GM21526 (cell line): ENCODE results near the gene MEIOC.
"Not testable (repeated sequence)": the region's sequence is repeated elsewhere in the genome, so short reads cannot be mapped to it uniquely, and the experiment has no call there.

ENCODE experiments used
- ATAC-seq: cut with Tn5 transposase; IDR thresholded peaks from one replicate; pipeline ENCODE4 v1.9.1; 2021; ENCODE audit warnings: moderate library complexity; ENCODE audit not compliant: unreplicated experiment, low FRiP score

Gene MEIOC

GRCh38 chr17:44646280-44646679 lies 10.0 kb upstream of the MEIOC start:
- ATAC-seq, result no peak

GRCh38 chr17:44647736-44648135 lies 8.5 kb upstream of the MEIOC start:
- no peak for ATAC-seq

- no peak for ATAC-seq
Observed at GRCh38 chr17:44648963-44649362, 7.3 kb upstream of the MEIOC start.

GRCh38 chr17:44651228-44651627 lies 5.0 kb upstream of the MEIOC start:
- no peak for ATAC-seq

GRCh38 chr17:44652727-44653126 lies 3.5 kb upstream of the MEIOC start:
- ATAC-seq, result no peak

GRCh38 chr17:44653384-44653783 lies 2.9 kb upstream of the MEIOC start:
- ATAC-seq, result no peak

- ATAC-seq, result no peak
Observed at GRCh38 chr17:44653954-44654353, 2.3 kb upstream of the MEIOC start.

- ATAC-seq, result no peak
Observed at GRCh38 chr17:44661835-44662234, 5.6 kb downstream of the MEIOC start.

GRCh38 chr17:44663095-44663494 lies 6.8 kb downstream of the MEIOC start:
- ATAC-seq, result no peak

- no peak for ATAC-seq
Observed at GRCh38 chr17:44664867-44665266, 8.6 kb downstream of the MEIOC start.

- ATAC-seq, result no peak
Observed at GRCh38 chr17:44666006-44666405, 9.7 kb downstream of the MEIOC start.

GRCh38 chr17:44672479-44673093 lies 16.3 kb downstream of the MEIOC start:
- ATAC-seq, result no peak

- no peak for ATAC-seq
Observed at GRCh38 chr17:44673893-44674292, 17.6 kb downstream of the MEIOC start.

GRCh38 chr17:44677136-44677535 lies 20.9 kb downstream of the MEIOC start:
- ATAC-seq, result no peak

GRCh38 chr17:44683303-44683702 lies 27.0 kb downstream of the MEIOC start:
- not testable (repeated sequence) for ATAC-seq

GRCh38 chr17:44687756-44688155 lies 31.5 kb downstream of the MEIOC start:
- ATAC-seq, result no peak

- ATAC-seq, result no peak
Observed at GRCh38 chr17:44688200-44688599, 31.9 kb downstream of the MEIOC start.

GRCh38 chr17:44688675-44689476 lies 32.6 kb downstream of the MEIOC start:
- ATAC-seq, result no peak

GRCh38 chr17:44689477-44690217 lies 33.4 kb downstream of the MEIOC start, which contains the start of gene CCDC43:
Gene CCDC43 (minus strand): TSS chr17:44689776. CDS start chr17:44689753, 23 bp downstream.
- ATAC-seq, result peak; percentile 77

- not testable (repeated sequence) for ATAC-seq
Observed at GRCh38 chr17:44690746-44691306, 34.6 kb downstream of the MEIOC start.

GRCh38 chr17:44693609-44694008 lies 37.3 kb downstream of the MEIOC start:
- no peak for ATAC-seq
